ENCODE measurements around the gene PHYH.
"Not testable (repeated sequence)": the region's sequence is repeated elsewhere in the genome, so short reads cannot be mapped to it uniquely, and the experiment has no call there.

PHYH gene

GRCh38 chr10:13253726-13254125 lies 46.1 kb downstream of the PHYH start:
- Histone ChIP-seq H3K4me1 (ENCODE audit: insufficient read depth, low read length, poor library complexity, severe bottlenecking) (no peaks in the 10 kb centered on the region), H3K36me3 (ENCODE audit: insufficient read depth, low read length) (no peaks in the 10 kb centered on the region), H3K79me2 (ENCODE audit: insufficient read depth, low read length) (no peaks in the 10 kb centered on the region), H3K27me3 (ENCODE audit: insufficient read depth, low read length, poor library complexity, severe bottlenecking) (no peaks in the 10 kb centered on the region), H3K9me2 (replicated peaks; ENCODE audit: low read depth, low read length) (no peaks in the 10 kb centered on the region), H3K4me2 (ENCODE audit: low read depth, low read length, poor library complexity, severe bottlenecking) (no peak overlapping the region), H3F3A (ENCODE audit: low read depth) (no peaks in the 10 kb centered on the region), H4K20me1 (ENCODE audit: insufficient read depth, low read length, poor library complexity, severe bottlenecking) (no peaks in the 10 kb centered on the region), H3K4me3 (ENCODE audit: low read length, poor library complexity, severe bottlenecking) (no peak overlapping the region), H3K9ac (ENCODE audit: low read depth, low read length, poor library complexity, severe bottlenecking) (no peak overlapping the region), H2AFZ (ENCODE audit: low read length) (no peak overlapping the region), H3K9me3 (ENCODE audit: insufficient read depth, low read depth, low read length) (no peaks in the 10 kb centered on the region)
- TF ChIP-seq EZH2phosphoT487 (IDR thresholded peaks at IDR 0.05; ENCODE audit: borderline replicate concordance), result no peak
- TF ChIP-seq, protein P1, sequence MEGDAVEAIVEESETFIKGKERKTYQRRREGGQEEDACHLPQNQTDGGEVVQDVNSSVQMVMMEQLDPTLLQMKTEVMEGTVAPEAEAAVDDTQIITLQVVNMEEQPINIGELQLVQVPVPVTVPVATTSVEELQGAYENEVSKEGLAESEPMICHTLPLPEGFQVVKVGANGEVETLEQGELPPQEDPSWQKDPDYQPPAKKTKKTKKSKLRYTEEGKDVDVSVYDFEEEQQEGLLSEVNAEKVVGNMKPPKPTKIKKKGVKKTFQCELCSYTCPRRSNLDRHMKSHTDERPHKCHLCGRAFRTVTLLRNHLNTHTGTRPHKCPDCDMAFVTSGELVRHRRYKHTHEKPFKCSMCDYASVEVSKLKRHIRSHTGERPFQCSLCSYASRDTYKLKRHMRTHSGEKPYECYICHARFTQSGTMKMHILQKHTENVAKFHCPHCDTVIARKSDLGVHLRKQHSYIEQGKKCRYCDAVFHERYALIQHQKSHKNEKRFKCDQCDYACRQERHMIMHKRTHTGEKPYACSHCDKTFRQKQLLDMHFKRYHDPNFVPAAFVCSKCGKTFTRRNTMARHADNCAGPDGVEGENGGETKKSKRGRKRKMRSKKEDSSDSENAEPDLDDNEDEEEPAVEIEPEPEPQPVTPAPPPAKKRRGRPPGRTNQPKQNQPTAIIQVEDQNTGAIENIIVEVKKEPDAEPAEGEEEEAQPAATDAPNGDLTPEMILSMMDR (conservative IDR thresholded peaks at IDR 0.05; ENCODE audit: low read length), result no peak

- Histone ChIP-seq H3K36me3 (ENCODE audit: insufficient read depth, low read length) (no peaks in the 10 kb centered on the region), H2AFZ (ENCODE audit: low read length) (no peak overlapping the region), H3K4me3 (ENCODE audit: low read length, poor library complexity, severe bottlenecking) (no peak overlapping the region), H3F3A (ENCODE audit: low read depth) (no peaks in the 10 kb centered on the region), H3K4me2 (ENCODE audit: low read depth, low read length, poor library complexity, severe bottlenecking) (no peak overlapping the region), H3K79me2 (ENCODE audit: insufficient read depth, low read length) (no peaks in the 10 kb centered on the region), H3K4me1 (ENCODE audit: insufficient read depth, low read length, poor library complexity, severe bottlenecking) (no peaks in the 10 kb centered on the region), H3K9ac (ENCODE audit: low read depth, low read length, poor library complexity, severe bottlenecking) (no peak overlapping the region), H3K27me3 (ENCODE audit: insufficient read depth, low read length, poor library complexity, severe bottlenecking) (no peaks in the 10 kb centered on the region), H3K9me3 (ENCODE audit: insufficient read depth, low read depth, low read length) (no peaks in the 10 kb centered on the region), H3K9me2 (replicated peaks; ENCODE audit: low read depth, low read length) (no peaks in the 10 kb centered on the region), H4K20me1 (ENCODE audit: insufficient read depth, low read length, poor library complexity, severe bottlenecking) (no peaks in the 10 kb centered on the region)
- TF ChIP-seq, protein P1 (conservative IDR thresholded peaks at IDR 0.05; ENCODE audit: low read length), result no peak
- TF ChIP-seq EZH2phosphoT487 (IDR thresholded peaks at IDR 0.05; ENCODE audit: borderline replicate concordance), result no peak
Observed at GRCh38 chr10:13247784-13248183, 52.1 kb downstream of the PHYH start.

DNA sequence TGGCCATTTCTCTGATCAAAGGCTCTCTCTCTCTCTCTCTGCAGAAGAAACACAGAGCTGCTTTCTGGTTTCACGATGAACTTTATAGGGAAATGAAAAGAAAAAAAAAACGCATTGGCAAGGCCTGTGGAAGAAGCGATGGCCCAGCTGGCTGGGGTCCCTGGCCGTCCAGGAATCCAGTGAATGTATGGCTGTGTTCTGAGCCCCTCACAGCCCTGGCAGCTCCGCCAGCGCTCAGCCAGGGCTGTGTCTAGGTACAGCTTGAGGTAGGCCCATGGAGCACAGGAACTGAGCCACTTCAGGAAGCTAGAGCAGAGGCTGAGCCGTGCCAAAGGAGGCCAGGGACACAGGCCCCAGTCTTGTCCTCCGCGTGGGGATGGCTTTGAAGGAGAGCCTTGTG lies 52.6 kb downstream of the PHYH start:
- Histone ChIP-seq H3K79me2 (ENCODE audit: insufficient read depth, low read length) (no peaks in the 10 kb centered on the region), H3K27me3 (ENCODE audit: insufficient read depth, low read length, poor library complexity, severe bottlenecking) (no peaks in the 10 kb centered on the region), H3K9ac (ENCODE audit: low read depth, low read length, poor library complexity, severe bottlenecking) (no peak overlapping the region), H3F3A (ENCODE audit: low read depth) (no peaks in the 10 kb centered on the region), H3K4me3 (ENCODE audit: low read length, poor library complexity, severe bottlenecking) (no peak overlapping the region), H3K36me3 (ENCODE audit: insufficient read depth, low read length) (no peaks in the 10 kb centered on the region), H3K9me3 (ENCODE audit: insufficient read depth, low read depth, low read length) (no peaks in the 10 kb centered on the region), H3K4me2 (ENCODE audit: low read depth, low read length, poor library complexity, severe bottlenecking) (no peak overlapping the region), H3K4me1 (ENCODE audit: insufficient read depth, low read length, poor library complexity, severe bottlenecking) (no peaks in the 10 kb centered on the region), H2AFZ (ENCODE audit: low read length) (no peak overlapping the region), H4K20me1 (ENCODE audit: insufficient read depth, low read length, poor library complexity, severe bottlenecking) (no peaks in the 10 kb centered on the region), H3K9me2 (replicated peaks; ENCODE audit: low read depth, low read length) (no peaks in the 10 kb centered on the region)
- TF ChIP-seq EZH2phosphoT487 (IDR thresholded peaks at IDR 0.05; ENCODE audit: borderline replicate concordance), result no peak
- TF ChIP-seq, protein P1 (conservative IDR thresholded peaks at IDR 0.05; ENCODE audit: low read length), result no peak

- not testable (repeated sequence) for H3K9ac ChIP-seq (ENCODE audit: low read depth, low read length, poor library complexity, severe bottlenecking); H3K9me2 ChIP-seq (replicated peaks; ENCODE audit: low read depth, low read length); H4K20me1 ChIP-seq (ENCODE audit: insufficient read depth, low read length, poor library complexity, severe bottlenecking); H3K9me3 ChIP-seq (ENCODE audit: insufficient read depth, low read depth, low read length); H3K4me1 ChIP-seq (ENCODE audit: insufficient read depth, low read length, poor library complexity, severe bottlenecking); H3K4me3 ChIP-seq (ENCODE audit: low read length, poor library complexity, severe bottlenecking); H3K4me2 ChIP-seq (ENCODE audit: low read depth, low read length, poor library complexity, severe bottlenecking); H3K27me3 ChIP-seq (ENCODE audit: insufficient read depth, low read length, poor library complexity, severe bottlenecking); H2AFZ ChIP-seq (ENCODE audit: low read length); H3K36me3 ChIP-seq (ENCODE audit: insufficient read depth, low read length); H3F3A ChIP-seq (ENCODE audit: low read depth); H3K79me2 ChIP-seq (ENCODE audit: insufficient read depth, low read length)
Observed at GRCh38 chr10:13242260-13242659, 57.6 kb downstream of the PHYH start.
